AG10803 (cell line): Measurements from ENCODE around the gene NNT.

Experiments
- DNase-seq: peaks from one replicate; pipeline ENCODE4 v3.0.0; 2010; ENCODE audit warnings: low read depth
- H3K4me3 ChIP-seq: 2 replicates; pipeline ENCODE4 v1.5.1; 2011; ENCODE audit warnings: mild to moderate bottlenecking, low read length, control low read depth
- CTCF ChIP-seq: conservative IDR thresholded peaks from 2 replicates; pipeline ENCODE4 v1.5.1; 2011; ENCODE audit warnings: mild to moderate bottlenecking, low read length, control low read depth, inconsistent platforms

The NNT gene

GRCh38 chr5:43601454-43602260, 1.3 kb upstream of the NNT start:
- peak; percentile 35 for DNase-seq
- peak overlapping the region; percentile 85 for H3K4me3 ChIP-seq
- no peak for TF ChIP-seq CTCF

DNA sequence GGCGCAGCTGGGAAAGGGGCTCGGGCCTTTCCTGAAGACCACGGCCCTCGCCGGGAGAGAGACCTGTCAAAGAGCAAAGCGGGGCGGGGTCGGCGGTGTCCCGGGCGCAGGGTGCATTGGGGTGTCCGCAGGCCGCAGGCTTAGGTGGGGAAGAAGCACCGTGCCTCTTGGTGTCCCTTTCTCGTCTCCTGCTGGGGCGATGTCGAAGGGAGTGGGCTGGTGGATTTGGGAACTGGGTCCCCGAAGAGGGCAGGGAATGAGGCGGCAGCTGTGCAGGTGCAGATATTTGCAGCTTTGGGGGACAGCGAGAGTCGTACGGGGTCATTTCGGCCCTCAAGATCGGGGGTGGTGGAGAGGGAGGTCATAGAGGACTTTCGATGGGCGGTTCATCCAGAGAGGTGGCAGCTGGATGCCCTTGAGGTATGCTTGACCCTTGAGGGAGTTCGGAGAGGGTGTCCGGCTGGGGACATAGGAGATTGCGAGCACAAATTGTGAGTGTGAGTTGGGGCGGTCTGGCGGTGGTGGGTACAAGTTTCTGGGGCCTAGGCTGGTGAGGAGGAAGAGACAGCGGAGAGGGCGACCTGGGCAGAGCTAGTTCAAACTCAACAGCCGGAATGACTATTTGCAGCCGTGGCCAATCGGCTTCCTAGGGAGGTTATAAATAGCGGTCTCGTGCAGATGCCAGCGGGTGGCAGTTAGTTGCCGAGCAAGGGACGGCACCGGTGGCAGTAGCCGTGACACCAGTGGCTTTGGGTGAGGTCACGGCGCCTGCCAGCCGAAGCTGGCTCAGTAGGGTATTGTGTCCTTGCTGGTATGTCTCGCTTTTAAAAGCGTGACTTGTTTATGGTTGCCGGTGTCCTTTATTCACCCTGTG, 601 bp downstream of the NNT start:
- TF ChIP-seq CTCF: no peak
- peak; percentile 46 for DNase-seq
- H3K4me3 ChIP-seq: peak overlapping the region; percentile 85

DNA sequence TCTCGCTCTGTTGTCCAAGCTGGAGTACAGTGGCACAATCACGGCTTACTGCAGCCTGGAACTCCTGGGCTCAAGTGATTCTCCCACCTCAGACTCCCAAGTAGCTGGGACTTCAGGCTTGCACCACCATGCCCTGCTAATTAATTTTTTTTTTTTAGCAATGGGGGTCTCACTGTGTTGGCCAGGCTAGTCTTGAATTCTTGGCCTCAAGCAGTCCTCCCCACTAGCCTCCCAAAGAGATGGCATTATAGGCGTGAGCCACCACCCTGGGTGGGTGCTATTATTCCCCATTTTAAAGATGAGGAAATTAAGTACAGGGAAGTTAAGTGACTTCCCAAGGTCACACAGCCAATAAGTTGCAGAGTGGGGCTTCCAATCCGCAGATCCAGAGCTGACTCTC, 1.7 kb downstream of the NNT start:
- no peak for DNase-seq
- no peak for TF ChIP-seq CTCF
- no peak overlapping the region; the same call in 1 of the 2 replicates for H3K4me3 ChIP-seq

DNA sequence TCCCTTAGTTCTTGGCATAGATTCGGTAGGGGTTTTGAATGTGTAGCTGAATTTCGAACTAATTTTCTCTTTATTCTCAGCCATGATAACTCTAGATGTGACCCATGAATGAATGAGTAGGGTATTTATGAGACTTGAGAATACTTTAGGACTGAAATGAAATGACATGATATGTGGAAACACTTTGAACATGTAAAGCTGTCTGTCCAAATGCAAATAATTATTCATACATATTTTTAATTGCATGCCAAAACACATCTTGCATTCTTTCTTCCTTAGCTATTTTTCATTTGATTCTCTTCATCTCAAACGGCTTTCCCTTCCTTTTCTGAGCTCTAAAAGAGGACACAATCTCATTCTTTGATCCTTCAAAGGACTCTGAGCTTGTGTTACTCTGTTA, 3.4 kb downstream of the NNT start:
- DNase-seq: no peak
- no peak for TF ChIP-seq CTCF
- no peak overlapping the region for H3K4me3 ChIP-seq

DNA sequence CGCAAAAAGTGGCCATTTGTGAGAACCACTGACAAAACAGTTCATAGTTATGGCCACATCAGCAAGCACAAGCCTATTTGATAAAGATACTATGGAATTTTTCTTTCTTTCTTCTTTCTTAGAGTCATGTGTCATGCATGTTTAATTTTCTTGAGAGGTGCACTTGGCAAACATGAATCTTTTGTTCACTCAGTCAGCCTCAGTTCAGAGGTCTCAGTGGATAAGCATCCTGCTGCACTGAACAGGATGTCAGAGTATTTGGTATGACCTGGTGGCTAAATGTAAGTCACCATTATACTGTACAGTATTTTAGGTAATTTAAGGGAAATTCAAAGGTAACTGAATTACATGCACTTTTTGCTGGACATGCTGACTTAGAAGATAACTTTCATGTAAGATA, 5.4 kb downstream of the NNT start:
- TF ChIP-seq CTCF: no peak

DNA sequence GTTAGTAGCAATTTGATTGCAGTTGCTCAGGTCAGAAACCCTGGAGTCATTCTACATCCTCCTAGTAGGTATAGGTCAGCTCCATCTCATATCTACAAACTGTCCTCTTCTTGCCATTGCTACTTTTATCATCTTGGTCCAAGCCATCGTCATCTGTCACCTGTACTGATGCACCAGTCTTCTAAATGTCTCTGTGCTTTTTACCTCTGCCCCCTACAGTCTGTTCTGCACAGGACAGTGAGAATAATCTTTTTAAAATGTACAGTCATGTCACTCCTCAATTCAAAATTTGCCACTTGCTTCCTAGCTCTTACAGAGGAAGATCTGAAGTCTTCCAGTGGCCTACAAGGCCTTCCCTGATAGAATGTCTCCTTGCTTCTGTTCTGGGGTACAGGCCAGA, 6.8 kb downstream of the NNT start:
- no peak for DNase-seq
- H3K4me3 ChIP-seq: no peak overlapping the region
- TF ChIP-seq CTCF: peak; percentile 27; the same call in 1 of the 2 replicates

More for the DNA sequence above, 5.4 kb downstream of the NNT start:
- H3K4me3 ChIP-seq: no peak overlapping the region
- no peak for DNase-seq
